NCI-H2171 (cell line): Measurements from ENCODE around the gene SAMD13.

Source experiments
- DNase-seq: peaks from one replicate; lab custom pipeline; 2025; lab: John Stamatoyannopoulos, UW

Gene SAMD13

DNA sequence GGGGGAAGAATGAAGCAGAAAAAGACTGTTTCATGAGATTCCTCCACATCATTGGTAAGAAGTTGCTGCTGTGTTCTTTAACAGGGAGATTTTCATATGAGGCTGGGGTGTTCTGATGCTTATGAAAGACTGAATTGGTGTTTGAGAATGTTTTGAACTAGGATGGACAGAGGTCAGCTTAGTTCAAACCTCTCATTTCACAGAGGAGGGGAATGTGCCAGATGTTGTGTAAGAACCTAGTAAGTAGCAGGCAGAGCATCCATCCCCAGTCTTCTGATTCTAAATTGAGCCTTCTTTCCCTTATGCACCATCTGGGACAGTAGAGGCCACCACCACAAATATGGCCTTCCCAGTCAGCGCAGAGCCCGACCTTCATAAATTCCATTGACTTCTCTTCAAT lies 43.7 kb downstream of the SAMD13 start:
- DNase-seq = no peak

DNA sequence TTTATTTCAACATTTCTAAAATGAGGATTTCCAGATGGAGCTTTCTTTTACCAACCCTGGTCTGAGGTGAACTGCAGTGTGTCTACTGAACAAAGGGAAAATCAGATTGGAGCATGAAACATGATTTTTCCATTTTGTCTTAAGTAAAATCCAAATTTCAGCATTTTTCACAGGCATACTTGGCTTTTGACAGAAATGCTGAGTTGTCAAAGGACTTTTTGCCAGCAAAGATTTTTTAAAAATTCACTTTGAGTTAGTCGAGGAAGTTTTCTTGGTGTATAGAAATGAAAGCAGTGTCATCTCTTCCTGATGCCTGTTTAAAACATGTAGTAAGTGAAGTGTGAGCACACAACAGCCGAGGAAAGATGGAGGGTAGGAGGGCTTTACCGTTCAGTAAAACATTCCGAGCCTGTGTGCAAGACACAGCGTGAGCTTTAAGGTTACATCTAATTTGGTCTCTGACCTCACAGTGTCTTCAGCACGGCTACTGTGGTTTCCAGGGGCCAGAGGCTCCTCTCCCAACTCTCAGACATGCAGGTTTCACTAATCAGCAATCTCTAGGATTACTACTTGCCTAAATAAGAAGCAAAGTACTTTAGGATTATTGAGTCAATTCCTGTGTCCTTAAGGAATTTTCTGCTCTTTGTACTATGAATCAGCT lies 45.9 kb downstream of the SAMD13 start:
- DNase-seq = no peak

DNA sequence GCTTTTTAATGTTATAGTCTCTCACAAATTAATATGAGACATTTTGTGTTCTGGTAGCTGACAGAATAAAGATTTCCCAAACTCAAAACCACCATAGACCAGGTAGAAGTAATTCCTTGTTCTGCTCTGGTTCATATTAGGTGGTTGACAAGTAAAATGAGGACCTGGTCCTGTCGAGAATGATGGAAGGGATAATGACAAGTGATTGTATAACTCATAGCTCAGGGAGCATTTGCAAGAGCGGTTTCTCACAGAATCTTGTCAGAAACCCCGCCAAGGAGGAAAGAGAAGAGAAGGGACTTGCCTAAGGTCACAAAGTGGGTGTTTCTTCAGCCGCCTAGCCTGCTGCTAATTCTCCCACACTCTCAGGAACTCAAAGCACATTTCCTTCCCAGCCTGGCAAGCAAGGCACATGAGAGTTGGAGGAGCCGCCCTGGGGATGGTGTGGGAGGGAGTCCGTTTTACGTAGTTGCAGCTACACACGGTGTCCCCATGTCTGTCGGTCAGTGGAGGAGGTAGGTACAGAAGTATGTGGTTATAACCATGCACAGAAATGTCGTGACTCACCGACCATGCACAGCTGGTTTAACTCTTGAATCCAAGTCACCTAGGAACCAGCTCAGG lies 46.5 kb downstream of the SAMD13 start:
- no peak for DNase-seq

DNA sequence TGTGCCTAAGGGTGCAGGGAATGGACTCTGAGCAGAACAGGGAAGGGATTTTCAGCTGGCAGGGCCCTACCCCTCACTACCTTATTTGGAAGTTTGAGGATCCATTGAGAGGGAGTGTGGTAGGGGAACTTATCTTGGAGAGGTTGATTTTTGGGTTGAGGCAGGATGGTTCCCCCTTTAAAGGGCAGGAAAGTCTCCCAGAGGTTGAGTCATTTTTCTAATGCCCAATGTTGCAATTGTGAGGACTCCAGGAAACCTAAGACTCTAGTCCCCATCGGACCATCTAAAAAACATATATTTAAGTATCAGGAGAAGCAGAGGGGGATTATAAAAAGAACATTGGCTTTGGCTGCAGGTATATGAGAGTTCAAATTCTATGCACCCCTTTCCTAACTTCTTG lies 47.3 kb downstream of the SAMD13 start:
- no peak for DNase-seq

DNA sequence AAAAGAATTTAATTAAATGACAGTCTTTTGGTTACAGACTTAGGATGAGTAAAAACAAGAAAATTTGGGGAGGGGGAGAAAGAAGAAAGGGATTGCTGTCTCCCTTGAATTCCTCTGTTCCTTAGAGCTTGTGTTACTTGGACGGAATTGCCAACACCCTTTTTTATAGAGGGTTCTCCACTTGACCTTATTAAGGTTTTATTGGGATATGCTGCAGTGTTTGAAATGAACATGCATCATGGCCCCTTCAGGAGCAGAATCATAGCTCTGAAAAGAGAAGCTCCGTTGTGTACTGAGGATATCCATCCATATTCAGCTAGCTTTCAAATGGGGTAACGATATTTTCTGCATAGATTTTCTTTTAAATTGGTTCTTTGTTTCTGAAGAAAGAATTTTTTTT lies 48.6 kb downstream of the SAMD13 start:
- DNase-seq = no peak

DNA sequence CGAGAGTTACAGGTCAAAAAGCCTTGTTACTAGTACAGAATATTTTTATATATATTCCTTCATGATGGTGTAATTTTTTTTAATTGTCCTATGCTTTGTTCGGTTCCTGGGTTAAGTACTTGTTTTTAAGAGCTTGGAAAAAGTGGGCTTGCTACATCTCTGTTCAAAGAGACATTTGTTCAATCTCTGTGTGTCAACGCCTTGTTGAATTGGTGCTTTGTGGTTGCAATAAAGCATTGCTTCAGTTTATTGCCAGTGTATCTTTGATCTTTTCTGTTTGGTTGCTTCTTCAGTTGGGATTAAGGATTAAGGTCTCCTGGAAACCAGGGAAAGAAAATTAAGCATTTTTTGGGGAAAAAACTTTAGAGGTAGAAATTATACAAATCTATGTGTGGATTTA lies 49.0 kb downstream of the SAMD13 start:
- DNase-seq = no peak

DNA sequence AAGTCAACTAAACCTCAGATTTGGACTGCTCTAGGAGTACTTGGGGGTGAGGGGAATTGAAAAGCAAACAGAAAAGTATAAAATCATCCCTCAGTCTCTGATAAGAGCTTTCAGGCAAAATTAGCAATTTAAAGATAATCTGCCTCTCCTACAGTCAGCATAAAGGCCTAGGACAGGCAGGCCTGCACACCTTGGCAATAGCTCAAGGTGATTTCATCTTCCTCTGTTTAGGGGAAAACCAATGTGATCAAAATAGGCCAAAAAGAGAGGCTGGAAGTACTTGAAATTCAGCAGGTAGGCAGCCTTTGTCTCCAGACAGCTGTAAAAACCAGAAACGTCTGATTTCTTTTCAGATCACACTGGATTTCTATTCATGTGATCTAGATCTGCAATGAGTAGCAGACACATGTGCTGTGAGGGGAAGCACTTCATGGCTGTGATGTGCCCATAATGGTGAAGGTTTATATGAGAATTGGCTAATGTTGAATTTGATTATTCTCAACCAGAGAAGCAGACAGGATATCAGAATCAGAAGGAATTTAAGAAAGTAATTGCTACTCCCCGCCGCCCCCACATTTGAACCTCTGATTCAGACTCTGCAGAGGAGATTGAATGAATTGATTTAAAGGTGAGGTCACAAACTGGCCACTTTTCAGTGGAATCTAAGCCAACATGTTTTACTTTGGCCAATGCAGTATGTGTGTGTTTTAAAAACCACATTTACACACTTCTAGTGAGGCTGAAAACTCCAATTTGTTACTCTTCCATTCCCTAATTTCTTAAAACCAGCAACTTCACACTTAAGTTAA lies 51.0 kb downstream of the SAMD13 start:
- DNase-seq = no peak

DNA sequence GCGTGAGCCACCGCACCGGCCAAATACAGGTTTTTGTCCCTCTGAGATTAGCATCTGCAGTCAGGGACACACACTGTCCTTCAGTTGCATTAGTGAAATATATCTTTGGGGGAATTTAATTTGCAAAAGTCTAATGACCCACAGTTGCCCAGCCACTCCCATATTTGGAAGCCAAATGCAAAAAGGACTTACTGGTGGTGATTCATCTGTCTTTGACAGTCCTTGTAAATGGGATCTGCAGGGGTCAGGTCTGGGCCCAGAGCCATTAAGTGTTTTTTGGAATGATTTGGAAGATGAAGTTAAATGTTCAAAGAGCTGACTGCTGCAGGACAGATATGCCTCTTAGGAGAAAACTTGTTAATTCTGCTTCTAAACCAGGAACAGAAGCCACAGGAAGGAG lies 52.2 kb downstream of the SAMD13 start:
- no peak for DNase-seq

DNA sequence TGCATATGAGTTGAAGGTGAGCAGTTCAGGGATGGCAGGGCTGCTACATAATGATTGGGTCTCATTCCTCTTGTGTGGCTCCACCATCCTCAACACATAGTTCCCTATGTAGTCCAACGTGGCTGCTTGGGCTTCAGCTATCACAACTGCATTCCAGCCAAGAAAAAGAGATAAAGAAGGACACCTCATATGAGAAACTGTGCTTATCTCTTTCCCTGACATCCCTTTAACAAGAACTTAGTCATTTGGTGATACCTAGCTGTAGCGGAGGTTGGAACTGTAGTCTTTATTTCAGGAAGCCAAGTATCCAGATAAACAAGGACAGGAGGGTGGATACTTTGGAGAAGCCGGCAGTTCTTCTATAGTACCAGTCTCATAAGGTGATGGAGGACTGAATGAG lies 54.0 kb downstream of the SAMD13 start:
- DNase-seq = no peak

DNA sequence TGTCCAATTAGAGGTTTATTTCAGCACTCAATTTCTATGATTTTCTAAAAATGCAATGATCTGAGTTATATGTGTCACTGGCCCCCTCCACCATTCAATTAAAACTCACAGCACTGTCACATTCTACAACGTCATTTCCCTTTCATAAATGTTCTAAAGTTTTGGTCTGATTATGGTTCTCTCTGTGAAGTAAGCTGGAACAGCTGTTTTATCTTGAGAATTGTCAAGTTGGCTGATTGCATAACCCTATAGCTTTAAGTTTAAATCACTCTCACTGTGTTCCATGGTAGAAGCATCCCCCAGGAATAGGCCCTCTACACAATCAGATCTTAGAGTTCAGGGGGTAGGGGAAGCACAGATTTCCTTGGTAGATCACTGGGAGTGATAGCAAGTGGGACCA lies 55.4 kb downstream of the SAMD13 start:
- no peak for DNase-seq

DNA sequence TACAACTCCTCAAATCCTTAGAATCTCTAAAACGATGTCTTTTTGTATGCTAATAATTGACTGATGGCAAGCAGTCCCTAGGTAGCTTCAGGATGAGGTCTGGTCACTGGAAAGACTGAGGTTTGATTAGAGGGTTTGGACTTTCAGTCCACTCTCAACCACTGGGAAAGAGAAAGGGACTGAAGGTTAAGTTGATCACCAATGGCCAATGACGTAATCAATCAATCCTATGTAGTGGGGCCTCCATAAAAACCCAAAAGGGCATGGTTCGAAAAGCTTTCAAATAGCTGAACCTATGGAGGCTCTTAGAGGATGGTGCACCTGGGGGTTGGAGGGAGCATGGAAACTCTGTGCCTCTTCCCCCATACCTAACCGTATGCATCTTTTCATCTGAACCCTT lies 57.2 kb downstream of the SAMD13 start:
- DNase-seq = no peak

DNA sequence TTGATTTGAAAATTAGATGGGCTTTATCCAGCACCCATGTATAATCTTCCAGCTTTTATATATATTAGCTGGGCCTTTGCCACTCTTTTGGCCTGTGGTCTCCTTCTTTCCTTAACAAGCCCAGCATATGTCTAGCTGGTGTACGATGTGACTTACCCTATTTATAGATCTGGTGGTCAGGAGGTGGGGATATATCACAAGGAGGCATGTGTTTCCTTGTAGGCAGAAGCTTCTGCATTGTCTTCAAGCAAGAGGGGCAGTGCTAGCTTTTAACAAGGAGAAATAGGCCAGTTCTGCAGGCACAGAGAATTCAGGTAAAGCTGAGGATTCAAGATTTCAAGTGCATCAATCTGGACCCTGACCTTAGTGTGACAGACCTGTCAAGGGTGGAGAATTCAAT lies 58.8 kb downstream of the SAMD13 start:
- DNase-seq = no peak

DNA sequence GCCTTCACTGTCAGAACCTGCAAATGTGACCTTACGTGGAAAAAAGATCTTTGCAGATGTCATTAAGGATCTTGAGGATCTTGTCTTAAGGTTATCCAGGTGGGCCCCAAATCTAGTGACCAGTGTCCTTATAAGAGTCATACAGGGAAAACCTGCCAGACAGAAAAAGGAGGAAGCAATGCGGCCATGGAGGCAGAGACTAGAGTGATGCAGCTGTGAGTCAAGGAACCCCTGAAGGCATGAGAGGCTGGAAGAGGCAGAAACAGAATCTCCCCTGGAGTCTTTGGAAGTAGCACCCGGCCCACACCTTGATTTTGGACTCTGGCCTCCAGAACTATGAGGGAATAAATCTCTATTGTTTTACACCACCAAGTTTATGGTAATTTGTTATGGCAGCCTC lies 60.3 kb downstream of the SAMD13 start:
- DNase-seq = no peak

DNA sequence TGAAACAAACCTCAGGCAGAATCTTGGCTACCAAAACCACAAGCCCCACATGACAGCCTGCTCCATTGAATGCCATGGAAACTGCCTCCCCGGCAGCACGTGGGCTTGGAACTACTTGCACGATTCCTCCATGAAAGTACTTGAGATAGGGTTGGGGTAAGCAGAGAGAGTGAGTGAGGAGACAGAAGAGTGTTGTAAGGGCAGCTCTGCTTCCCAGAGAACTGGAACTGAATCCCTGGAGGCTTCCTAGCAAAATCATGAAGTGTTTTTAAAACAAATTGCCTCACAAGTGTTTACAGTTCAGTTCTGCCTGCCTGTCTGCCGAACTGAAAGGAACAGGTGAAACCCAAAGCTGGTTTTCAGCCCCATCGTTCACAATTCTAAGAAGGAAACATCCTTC lies 61.5 kb downstream of the SAMD13 start:
- no peak for DNase-seq

DNA sequence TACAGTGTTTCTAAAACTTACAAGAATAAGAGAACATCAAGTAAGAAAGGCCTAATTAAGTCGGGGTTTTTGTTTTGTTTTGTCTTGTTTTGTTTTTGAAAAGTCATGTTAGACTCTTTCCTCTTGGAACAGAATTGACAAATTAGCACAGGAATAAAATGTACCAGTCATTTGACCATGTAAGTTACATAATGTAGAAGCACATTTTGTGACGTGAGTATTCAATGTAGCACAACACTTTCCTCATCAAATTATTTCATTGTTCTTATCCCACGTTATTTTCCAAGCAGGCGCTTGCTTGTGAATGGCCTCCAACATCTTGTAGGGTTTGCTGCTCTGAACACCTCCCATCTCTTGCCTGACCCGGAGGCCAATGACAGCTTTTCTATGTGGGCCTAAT lies 62.1 kb downstream of the SAMD13 start:
- no peak for DNase-seq

DNA sequence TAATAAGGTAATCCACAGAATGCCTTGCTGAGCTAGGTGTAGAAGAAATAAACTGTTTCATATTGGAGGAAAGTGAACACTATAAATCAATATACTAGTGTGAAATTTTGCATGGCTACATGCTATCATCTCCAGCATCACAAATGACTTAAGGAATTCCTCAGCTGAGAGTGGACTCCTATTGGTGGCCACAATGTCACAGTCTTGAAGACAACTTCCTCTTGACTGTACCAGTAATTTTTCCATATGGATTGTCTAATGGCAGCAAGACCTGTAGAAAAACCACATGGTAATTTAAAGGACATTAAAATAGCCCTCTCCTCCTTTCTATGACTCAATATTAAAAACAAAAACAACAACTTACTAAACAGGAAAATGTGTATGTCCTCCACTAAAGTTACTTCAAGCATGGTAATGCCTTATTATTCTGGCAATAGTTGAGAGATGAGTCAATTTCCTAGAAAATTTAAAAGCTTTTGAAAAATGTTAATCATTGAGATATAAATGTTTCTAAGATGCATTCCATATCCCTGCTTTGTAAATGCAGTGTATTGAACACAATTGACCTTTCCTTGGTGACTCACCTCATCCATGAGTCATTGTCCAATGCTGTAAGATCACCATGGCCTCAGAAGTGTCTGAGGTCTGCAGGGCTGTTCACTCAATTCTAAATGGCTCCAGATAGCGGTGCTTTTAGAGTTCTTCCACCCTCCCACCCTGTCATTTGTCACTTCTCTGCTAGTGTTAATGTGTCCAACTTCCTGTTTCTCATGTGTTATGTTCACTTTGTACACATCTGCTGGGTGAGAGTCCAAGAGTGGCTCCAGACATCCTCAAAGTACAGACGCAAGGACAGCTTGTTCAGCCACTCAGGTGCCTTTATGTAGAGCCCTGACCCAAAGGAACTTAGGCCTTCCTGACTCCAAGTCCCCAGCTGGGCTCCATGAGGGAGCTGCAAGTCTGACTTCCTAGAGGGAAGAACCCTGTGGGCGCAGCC lies 64.0 kb downstream of the SAMD13 start:
- no peak for DNase-seq

DNA sequence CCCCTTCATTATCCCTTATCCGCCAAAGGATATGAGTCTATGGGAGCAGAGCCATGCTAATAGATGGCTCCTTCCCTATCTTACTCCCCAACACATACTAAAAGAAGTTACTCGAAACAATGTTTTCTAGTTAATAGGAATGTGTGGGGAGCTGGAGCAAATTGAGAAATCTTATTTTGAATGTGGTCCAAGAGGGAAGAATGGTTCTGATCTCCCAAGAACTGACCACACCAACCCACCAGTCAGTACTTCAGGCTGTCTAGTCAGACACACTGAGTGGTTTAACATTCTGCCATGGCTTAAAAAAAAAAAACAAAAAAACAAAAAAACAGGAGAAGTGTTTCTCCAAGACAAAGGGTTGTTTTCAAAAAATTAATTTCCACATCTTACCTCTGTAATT lies 65.3 kb downstream of the SAMD13 start:
- no peak for DNase-seq

DNA sequence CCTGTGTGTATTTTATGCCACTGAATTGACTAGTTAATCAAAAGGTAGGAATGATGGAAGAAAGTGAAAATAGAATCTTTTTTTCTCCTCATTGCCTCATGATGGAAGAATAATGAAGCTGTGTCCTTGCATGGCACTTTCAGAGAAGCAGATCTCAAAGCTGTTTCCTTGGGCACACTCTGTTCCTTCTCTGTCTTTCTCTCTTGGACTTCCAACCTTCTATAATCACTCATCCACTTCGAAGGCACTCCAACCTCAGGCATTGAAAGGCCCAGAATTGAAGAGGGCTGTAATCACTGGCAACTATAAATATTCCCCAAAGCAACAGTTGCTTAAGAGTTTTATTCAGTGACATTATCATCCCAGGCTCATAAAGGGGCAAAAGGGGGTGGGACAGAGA lies 65.7 kb downstream of the SAMD13 start:
- DNase-seq = no peak

DNA sequence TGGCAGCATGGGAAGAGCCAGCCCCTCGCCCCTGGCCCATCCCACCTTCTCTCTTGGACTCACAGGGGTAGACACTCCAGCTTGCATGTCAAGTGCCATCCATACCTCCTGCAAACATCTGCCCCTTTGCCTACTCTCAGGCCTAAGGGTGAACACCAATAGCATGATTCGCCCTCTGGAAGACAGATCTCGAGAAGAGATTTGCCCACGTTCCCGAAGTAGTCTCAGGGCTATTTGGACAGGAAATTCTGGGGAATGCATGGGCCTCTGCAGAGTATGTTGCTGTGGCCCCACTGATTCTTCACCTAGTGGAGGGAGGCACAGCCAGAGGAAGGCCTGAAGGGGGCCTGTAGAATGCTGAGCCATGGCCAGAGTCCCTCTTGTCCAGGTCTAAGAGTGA lies 66.9 kb downstream of the SAMD13 start:
- DNase-seq = no peak

DNA sequence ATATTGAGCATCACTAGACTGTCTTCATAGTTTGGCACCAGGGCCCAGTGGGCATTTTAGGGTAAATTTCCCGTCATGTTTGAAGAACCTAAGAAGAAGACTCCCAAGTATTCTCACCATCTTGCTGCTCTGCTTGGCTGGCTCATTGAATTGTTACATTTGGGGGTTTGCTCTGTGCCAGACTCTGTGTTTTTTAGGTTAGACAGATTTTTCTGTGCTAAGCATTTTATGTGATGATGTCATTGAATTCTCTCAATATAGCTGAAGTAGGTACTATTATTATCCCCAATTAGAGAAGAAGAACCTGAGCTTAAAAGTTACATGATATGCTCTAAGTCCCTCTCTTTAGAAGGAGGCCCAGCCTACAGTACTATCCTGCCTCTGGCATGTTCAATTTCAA lies 68.8 kb downstream of the SAMD13 start:
- no peak for DNase-seq

DNA sequence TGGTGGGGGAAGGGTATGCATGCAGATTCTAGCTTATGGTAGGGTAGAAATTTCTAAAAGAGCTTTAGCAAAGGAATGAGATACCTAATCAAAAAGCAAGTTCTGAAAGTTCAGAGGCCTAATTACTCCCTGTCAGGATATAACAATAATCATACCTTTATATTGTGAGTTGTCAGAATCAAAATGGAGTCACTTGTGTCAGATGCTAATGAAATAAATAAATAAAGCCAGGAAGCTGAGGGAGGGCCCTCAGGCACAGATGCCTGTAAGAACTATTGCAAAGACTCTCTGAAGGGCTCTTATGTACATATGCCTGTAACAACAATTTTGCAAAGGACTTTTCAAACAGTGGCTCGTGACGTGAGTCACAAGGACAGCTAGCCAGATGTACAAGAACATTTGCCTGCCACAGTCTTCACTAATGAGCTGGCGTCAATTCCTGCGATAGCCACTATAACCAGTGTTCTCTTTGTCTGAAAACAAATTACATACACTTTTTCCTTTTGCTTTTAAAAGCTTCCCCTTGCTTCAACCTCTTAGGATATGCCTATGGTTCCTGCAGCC lies 69.4 kb downstream of the SAMD13 start:
- no peak for DNase-seq
